ENCODE results near the gene NODAL.

Gene NODAL

DNA sequence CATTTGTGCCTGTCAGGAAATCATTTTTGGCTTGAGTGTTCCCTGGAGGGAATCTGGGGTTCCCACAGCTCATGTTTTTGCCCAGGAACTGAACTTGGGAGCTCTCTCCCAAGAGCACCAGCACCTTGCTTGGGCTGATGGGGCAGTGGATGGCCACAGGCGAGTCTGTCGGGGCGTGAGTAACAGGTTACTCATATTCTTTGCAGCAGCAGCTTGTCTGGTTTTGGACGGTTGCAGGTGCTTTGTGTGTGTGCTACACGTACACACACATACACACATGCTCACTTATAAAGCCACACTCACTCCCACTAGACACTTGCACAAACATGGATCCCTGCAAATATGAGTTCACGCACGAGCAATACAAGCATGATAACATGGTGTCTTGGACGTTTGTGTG, 34.2 kb upstream of the NODAL start:
- H3K4me3 ChIP-seq (ENCODE audit: control insufficient read depth, low read depth, low read length): no peak overlapping the region
- DNase-seq (ENCODE audit: low read depth): no peak

DNA sequence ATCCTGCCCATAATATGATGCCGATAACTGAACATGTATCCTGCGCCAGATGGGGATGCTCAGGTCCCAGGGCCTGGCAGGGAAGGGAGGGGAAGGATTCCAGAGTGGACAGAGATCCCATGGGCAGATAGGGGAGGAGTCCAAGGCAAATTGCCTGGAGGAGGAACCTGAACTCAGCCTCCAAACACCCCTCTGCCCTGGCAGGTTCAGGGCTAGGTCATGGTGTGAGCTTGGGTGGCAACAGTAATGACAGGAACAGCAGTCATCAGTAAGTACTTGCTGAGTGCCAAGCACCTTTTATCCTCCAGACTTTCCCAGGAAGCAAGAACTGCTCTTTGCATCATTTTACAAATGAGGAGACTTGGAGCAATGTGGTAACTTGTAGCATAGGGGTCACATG, 33.3 kb upstream of the NODAL start:
- no peak for DNase-seq (ENCODE audit: low read depth)
- no peak overlapping the region for H3K4me3 ChIP-seq (ENCODE audit: control insufficient read depth, low read depth, low read length)
- TF ChIP-seq, protein P1, sequence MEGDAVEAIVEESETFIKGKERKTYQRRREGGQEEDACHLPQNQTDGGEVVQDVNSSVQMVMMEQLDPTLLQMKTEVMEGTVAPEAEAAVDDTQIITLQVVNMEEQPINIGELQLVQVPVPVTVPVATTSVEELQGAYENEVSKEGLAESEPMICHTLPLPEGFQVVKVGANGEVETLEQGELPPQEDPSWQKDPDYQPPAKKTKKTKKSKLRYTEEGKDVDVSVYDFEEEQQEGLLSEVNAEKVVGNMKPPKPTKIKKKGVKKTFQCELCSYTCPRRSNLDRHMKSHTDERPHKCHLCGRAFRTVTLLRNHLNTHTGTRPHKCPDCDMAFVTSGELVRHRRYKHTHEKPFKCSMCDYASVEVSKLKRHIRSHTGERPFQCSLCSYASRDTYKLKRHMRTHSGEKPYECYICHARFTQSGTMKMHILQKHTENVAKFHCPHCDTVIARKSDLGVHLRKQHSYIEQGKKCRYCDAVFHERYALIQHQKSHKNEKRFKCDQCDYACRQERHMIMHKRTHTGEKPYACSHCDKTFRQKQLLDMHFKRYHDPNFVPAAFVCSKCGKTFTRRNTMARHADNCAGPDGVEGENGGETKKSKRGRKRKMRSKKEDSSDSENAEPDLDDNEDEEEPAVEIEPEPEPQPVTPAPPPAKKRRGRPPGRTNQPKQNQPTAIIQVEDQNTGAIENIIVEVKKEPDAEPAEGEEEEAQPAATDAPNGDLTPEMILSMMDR (conservative IDR thresholded peaks at IDR 0.05; ENCODE audit: control insufficient read depth, insufficient read depth, low read depth, low read length): no peak

More for the DNA sequence above, 34.2 kb upstream of the NODAL start:
- TF ChIP-seq, protein P1 (conservative IDR thresholded peaks at IDR 0.05; ENCODE audit: control insufficient read depth, insufficient read depth, low read depth, low read length): no peak

DNA sequence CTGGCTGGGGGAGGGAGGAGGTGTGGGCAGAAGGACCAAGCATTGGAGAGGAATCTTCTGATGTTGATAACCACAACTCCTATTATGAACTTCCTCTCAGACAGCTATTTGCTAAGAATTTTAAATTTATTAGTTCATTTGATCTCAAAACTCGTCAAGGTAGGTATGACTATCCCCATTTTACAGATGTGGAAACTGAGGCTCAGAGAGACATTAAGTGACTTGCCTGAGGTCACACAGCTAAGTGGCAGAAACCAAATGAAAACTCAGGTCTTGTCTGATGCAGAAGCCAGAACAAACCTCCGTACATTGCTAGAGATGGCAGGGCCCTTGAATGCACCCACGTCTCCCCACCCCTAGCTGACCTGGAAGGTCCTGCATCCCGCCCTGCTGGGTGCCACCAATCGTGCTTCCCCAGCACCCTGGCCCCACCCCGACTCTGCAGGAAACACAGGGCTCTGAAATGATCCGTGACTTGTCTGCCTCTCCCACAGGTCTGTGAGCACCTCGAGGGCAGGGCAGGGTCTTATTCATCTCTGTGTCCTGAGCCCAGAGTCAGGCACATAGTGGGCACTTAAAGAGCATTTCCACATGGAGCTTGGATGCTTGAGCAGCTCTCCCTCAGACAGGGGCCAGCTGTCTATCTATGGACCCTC, 31.4 kb upstream of the NODAL start:
- TF ChIP-seq, protein P1 (conservative IDR thresholded peaks at IDR 0.05; ENCODE audit: control insufficient read depth, insufficient read depth, low read depth, low read length): no peak
- DNase-seq (ENCODE audit: low read depth): no peak
- H3K4me3 ChIP-seq (ENCODE audit: control insufficient read depth, low read depth, low read length): no peak overlapping the region

DNA sequence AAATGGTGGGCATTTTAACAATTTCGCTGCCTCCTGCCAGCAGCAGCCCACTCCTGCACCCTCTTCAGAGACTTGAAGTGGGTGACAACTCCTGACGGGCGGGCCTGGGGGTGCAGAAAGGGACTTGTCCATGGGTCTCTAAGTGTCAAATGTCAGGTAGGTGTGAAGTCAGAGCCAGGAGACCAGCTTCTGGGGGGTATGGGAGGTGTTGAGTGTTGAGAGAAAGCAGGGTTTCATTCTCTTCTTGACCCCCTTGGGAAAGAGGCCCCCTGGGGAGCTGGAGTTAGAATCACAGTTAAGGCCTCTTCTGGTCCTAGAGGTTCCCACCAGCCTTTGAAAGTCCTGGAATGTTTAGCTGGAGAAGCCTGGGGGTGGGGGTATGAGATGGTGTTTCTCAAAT, 25.5 kb upstream of the NODAL start:
- DNase-seq (ENCODE audit: low read depth): no peak
- TF ChIP-seq, protein P1 (conservative IDR thresholded peaks at IDR 0.05; ENCODE audit: control insufficient read depth, insufficient read depth, low read depth, low read length): no peak
- H3K4me3 ChIP-seq (ENCODE audit: control insufficient read depth, low read depth, low read length): no peak overlapping the region

DNA sequence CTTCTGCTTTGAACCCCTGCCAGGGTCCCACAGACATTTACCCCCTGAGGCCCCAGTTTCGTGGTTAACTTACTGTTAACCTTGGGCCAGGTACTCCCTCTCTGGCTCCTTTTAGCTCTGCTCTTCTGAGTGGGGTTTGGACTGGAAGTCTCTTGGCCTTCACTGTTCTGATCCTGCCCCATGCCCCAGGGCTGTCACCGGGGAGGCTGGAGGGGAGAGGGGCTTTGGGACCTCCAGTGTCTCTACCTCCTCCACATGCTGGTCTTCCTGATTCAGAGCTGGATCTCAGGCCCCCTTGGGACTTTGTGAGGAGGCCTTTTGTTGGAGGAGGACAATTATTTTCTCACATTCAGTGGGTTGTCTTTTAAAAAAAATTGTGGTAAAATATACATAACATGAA, 24.4 kb upstream of the NODAL start:
- DNase-seq (ENCODE audit: low read depth): no peak
- TF ChIP-seq, protein P1 (conservative IDR thresholded peaks at IDR 0.05; ENCODE audit: control insufficient read depth, insufficient read depth, low read depth, low read length): no peak
- no peak overlapping the region for H3K4me3 ChIP-seq (ENCODE audit: control insufficient read depth, low read depth, low read length)

DNA sequence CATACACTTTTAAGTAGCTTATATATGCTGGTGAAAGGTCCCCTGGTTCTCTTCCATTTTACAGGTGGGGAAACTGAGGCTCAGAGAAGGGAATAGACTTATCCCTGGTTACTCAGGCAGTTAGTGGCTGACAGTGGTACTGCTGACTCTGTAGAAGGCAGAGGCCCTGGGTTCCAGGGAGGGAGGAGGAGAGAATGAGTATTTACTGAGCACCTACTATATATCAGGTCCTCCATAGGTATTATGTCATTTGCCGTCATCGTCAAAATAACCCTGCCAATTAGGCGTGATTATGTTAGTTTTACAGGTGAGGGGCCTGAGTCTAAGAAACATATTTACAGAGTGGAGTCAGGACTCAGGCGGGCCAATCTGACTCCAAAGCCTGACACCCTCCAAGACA, 23.8 kb upstream of the NODAL start:
- no peak overlapping the region for H3K4me3 ChIP-seq (ENCODE audit: control insufficient read depth, low read depth, low read length)
- TF ChIP-seq, protein P1 (conservative IDR thresholded peaks at IDR 0.05; ENCODE audit: control insufficient read depth, insufficient read depth, low read depth, low read length): no peak
- DNase-seq (ENCODE audit: low read depth): no peak

Measured in fibroblast of mammary gland (primary cell).